PC-3 (cell line): ENCODE results near the gene RNF114.

Source experiments
- CTCF ChIP-seq: fragments of 300-600 bp; sonication (generic); conservative IDR thresholded peaks from 2 replicates; pipeline ENCODE4 v1.5.1; 2017; ENCODE audit warnings: antibody characterized with exemption, low read depth, mild to moderate bottlenecking, low read length
- EZH2 ChIP-seq: fragments of 300-600 bp; sonication (generic); IDR thresholded peaks from one replicate; pipeline ENCODE4 v1.6.1; 2017; ENCODE audit warnings: antibody characterized with exemption, mild to moderate bottlenecking, low read length; ENCODE audit not compliant: unreplicated experiment
- EZH2phosphoT487 ChIP-seq: fragments of 300-600 bp; sonication (generic); IDR thresholded peaks from 2 replicates; pipeline ENCODE4 v1.6.1; 2018; ENCODE audit warnings: mild to moderate bottlenecking, antibody characterized with exemption, low read length, borderline replicate concordance

GRCh38 chr20:49973981-49974380 lies 37.8 kb downstream of the RNF114 start:
- no peak for TF ChIP-seq CTCF
- no peak for TF ChIP-seq EZH2
- TF ChIP-seq EZH2phosphoT487, result no peak
